Measurements from ENCODE around the gene TMX1.

Gene TMX1

GRCh38 chr14:51305751-51306150, 65.7 kb downstream of the TMX1 start:
- in situ Hi-C loops (cut with HindIII; ENCODE audit: low sequenced_read_pairs): no loop called here
- no peak for DNase-seq (ENCODE audit: low read depth)
- TF ChIP-seq, protein P1, sequence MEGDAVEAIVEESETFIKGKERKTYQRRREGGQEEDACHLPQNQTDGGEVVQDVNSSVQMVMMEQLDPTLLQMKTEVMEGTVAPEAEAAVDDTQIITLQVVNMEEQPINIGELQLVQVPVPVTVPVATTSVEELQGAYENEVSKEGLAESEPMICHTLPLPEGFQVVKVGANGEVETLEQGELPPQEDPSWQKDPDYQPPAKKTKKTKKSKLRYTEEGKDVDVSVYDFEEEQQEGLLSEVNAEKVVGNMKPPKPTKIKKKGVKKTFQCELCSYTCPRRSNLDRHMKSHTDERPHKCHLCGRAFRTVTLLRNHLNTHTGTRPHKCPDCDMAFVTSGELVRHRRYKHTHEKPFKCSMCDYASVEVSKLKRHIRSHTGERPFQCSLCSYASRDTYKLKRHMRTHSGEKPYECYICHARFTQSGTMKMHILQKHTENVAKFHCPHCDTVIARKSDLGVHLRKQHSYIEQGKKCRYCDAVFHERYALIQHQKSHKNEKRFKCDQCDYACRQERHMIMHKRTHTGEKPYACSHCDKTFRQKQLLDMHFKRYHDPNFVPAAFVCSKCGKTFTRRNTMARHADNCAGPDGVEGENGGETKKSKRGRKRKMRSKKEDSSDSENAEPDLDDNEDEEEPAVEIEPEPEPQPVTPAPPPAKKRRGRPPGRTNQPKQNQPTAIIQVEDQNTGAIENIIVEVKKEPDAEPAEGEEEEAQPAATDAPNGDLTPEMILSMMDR (IDR thresholded peaks at IDR 0.05; ENCODE audit: low read depth, low read length, missing control alignments): no peak
- no peak overlapping the region for H3K4me3 ChIP-seq (ENCODE audit: low read depth, low read length)
